ENCODE measurements around the gene CDC42BPG. TPM values are rescaled to one million over a fixed set of nuclear protein-coding genes. Genes with fewer than 3 reads are reported as not detected.

The CDC42BPG gene
- total RNA-seq, 2 donors from 2014 or later = 17.2 to 24.0 TPM

DNA sequence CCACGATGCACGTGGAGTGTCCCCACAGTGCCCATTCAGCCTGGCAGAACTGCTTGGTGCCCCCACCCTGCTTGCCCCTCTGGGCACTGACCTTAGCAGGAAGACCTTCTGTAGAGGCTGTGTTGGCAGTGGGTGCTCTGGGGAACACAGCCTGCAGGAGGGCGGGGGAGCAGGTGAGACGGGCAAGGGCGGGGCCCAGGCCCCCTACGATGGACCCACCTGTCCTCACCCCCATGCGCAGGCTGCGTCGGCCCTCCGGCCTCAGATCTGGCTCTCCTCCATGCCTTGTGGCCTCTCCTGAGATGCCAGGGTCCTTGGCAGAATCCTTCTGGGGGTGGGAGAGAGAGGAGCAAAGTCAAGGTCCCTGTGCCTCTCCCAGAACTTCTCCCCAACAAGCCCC lies 10.9 kb downstream of the CDC42BPG start:
- 92% methylated on average over 8 of the region's 10 CpGs for WGBS
- DNase-seq (ENCODE audit: low spot score) = no peak
- no peak for TF ChIP-seq POLR2AphosphoS5 (IDR thresholded peaks at IDR 0.05)
- no peak for TF ChIP-seq POLR2A (IDR thresholded peaks at IDR 0.05)
- TF ChIP-seq, protein P1, sequence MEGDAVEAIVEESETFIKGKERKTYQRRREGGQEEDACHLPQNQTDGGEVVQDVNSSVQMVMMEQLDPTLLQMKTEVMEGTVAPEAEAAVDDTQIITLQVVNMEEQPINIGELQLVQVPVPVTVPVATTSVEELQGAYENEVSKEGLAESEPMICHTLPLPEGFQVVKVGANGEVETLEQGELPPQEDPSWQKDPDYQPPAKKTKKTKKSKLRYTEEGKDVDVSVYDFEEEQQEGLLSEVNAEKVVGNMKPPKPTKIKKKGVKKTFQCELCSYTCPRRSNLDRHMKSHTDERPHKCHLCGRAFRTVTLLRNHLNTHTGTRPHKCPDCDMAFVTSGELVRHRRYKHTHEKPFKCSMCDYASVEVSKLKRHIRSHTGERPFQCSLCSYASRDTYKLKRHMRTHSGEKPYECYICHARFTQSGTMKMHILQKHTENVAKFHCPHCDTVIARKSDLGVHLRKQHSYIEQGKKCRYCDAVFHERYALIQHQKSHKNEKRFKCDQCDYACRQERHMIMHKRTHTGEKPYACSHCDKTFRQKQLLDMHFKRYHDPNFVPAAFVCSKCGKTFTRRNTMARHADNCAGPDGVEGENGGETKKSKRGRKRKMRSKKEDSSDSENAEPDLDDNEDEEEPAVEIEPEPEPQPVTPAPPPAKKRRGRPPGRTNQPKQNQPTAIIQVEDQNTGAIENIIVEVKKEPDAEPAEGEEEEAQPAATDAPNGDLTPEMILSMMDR (IDR thresholded peaks at IDR 0.05) = no peak
- intact Hi-C loops (cut with DNase I) = no loop called here
- Histone ChIP-seq H3K27me3 (replicated peaks; ENCODE audit: insufficient read depth) (no peaks in the 10 kb centered on the region), H3K4me1 (replicated peaks) (no peaks in the 10 kb centered on the region), H3K27ac (no peak overlapping the region), H3K36me3 (peaks cover 2 to 10% of the 10 kb centered on the region in 2 donors), H3K9me3 (no peaks in the 10 kb centered on the region), H3K4me3 (no peak overlapping the region)

DNA sequence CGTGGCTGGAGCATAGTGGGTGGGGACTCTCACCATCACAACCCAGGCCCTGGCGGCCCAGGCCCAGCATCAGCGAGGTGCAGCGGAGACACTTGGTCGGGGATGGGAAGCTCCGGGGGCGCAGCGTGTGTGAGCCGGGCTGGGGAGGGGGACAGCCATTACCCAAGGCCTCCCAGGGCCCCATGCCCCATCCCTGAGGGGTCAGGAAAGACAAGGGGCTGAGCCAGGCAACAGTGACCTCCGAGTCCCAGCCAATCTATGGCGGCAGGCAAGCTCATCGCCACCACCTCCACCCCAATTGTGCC lies 11.3 kb downstream of the CDC42BPG start:
- Histone ChIP-seq H3K27ac (no peak overlapping the region), H3K36me3 (peaks cover 0 to 10% of the 10 kb centered on the region in 2 donors), H3K4me3 (no peak overlapping the region), H3K9me3 (no peaks in the 10 kb centered on the region), H3K4me1 (replicated peaks) (no peaks in the 10 kb centered on the region), H3K27me3 (replicated peaks; ENCODE audit: insufficient read depth) (no peaks in the 10 kb centered on the region)
- no peak for DNase-seq (ENCODE audit: low spot score)
- intact Hi-C loops (cut with DNase I) = no loop called here
- 89% methylated on average over 12 of the region's 12 CpGs for WGBS
- TF ChIP-seq POLR2AphosphoS5 (IDR thresholded peaks at IDR 0.05) (no peak), POLR2A (IDR thresholded peaks at IDR 0.05) (no peak)
- TF ChIP-seq, protein P1 (IDR thresholded peaks at IDR 0.05) = no peak

DNA sequence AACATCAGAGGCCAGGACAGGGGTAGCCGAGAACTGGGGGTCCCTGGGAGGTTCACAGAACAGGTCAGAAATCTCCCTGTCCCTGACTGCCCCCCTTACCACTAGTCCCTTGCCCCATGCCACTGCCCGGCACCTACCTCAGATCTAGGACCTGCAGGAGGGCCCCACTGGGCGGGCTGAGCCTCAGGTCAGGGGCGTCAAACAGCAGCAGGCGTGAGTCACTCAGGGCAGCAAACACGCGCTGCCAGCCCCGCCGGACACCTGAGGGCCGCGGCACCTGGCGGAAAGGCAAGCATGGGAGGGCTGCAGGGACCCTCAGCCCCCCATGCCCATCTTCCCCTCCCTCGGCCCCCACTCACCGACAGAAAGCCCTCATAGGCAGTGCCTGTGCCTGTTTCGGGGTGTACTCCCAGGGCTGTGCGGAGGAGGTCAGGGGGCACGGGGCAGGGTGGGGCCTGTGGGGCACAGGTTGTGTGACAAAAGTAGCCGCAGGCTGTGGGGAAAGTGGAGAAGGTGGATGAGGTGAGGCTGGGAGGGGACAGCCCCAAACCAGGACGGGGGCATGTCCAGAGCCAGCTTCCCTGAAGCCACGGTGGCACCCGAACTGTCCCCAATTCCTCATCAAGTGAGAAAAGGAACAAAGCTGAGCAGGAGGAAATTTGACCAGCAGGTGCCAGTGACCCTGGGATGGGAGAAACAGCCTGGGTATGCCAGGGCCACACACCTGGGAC lies 11.8 kb downstream of the CDC42BPG start:
- H3K27ac ChIP-seq = no peak overlapping the region
- H3K4me3 ChIP-seq = no peak overlapping the region
- DNase-seq (ENCODE audit: low spot score) = no peak
- H3K36me3 ChIP-seq = peaks cover 0 to 10% of the 10 kb centered on the region in 2 donors
- H3K4me1 ChIP-seq (replicated peaks) = no peaks in the 10 kb centered on the region
- TF ChIP-seq POLR2A (IDR thresholded peaks at IDR 0.05) (no peak), POLR2AphosphoS5 (IDR thresholded peaks at IDR 0.05) (no peak)
- TF ChIP-seq, protein P1 (IDR thresholded peaks at IDR 0.05) = no peak
- no peaks in the 10 kb centered on the region for H3K27me3 ChIP-seq (replicated peaks; ENCODE audit: insufficient read depth)
- WGBS = 96% methylated on average over 21 of the region's 21 CpGs
- no peaks in the 10 kb centered on the region for H3K9me3 ChIP-seq
- intact Hi-C loops (cut with DNase I) = no loop called here

DNA sequence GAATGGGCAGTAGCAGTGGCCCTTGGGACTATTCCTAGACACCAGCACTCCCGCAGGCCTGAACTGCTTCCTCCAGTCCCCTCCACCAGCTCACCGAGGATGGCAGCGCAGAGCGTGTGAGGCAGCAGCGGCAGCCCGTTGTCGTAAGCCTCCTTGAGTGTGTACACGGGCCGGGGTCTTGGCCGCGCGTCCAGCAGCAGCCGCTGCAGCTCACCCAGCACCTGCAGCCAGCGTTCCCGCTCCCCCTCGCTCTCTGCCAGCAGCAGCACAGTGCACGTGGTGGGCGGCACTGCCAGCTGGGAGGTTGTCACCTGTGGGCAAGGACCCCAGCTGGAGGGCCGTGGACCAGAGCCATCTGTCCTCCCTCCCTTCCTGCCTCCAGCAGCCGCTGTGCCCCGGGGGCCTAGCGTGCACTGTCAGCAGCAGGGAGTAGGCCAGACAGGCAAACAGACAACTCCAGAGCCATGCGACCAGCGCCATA lies 13.0 kb downstream of the CDC42BPG start:
- DNase-seq (ENCODE audit: low spot score) = no peak
- H3K27ac ChIP-seq = no peak overlapping the region
- peaks cover 0 to 10% of the 10 kb centered on the region in 2 donors for H3K36me3 ChIP-seq
- intact Hi-C loops (cut with DNase I) = no loop called here
- WGBS = 80% methylated on average over 24 of the region's 24 CpGs
- no peaks in the 10 kb centered on the region for H3K4me1 ChIP-seq (replicated peaks)
- H3K27me3 ChIP-seq (replicated peaks; ENCODE audit: insufficient read depth) = no peaks in the 10 kb centered on the region
- no peak overlapping the region for H3K4me3 ChIP-seq
- no peak for TF ChIP-seq POLR2AphosphoS5 (IDR thresholded peaks at IDR 0.05)
- TF ChIP-seq, protein P1 (IDR thresholded peaks at IDR 0.05) = no peak
- TF ChIP-seq POLR2A (IDR thresholded peaks at IDR 0.05) = no peak
- no peaks in the 10 kb centered on the region for H3K9me3 ChIP-seq
